Measurements from ENCODE around the gene CNPY2. TPM values are rescaled to one million over a fixed set of nuclear protein-coding genes. Genes with fewer than 3 reads are reported as not detected.

Gene CNPY2
- total and polyA plus RNA-seq, 2 of the 13 experiments (the other 11 are each of a cell fraction or from before 2014, with no cell fraction given) = 285 to 356 TPM

DNA sequence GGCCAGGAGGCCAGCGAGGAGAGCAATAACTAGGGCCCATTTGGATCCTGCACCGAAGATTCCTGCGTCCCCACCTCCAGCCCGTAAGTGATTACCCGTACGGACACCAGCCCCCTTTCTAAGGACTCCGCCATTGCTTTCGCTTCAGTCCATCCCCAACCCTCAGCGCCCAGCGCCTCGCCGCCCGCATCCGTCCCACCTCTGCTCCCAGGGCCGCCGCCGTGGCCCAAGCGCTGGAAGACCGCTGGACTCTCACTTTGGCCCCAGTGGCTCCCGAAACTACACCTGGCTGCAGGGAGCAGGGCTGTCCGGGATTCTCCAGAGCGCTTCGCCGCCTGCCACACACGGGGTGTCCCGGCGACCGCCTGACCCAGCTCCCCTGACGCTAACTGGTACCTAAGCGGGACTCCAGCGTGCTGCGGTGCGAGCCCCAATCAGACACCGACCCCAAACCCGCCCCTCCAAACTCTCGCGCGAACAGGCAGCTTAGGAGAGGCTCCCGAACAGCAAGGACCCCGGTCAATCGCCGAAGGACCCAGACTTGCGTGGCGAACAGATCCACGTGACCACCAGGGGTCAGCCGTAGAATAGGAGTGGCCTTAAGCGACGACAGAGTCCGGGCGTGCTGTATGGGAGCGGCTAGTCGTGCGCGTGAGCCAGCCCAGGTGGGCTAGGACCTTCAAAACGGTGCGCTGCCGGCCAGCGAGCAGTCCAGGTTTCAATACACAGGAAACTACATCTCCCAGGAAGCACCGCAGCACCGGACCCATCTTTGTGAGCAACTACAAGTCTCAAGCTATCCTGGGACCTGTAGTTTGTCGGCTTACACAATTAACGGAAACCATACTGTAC, at the start of gene CNPY2 (continued):
- TF ChIP-seq ZNF431 (CRISPR knock-in tag; IDR thresholded peaks at IDR 0.05; ENCODE audit: borderline replicate concordance, low read depth) (peak; percentile 50; the same call in 1 of the 2 replicates), EEA1 (CRISPR knock-in tag; IDR thresholded peaks at IDR 0.05; ENCODE audit: borderline replicate concordance) (peak; percentile 17; the same call in 1 of the 2 replicates), DNMT1 (CRISPR knock-in tag; IDR thresholded peaks at IDR 0.05) (no peak; the same call in 1 of the 2 replicates), TOPORS (CRISPR knock-in tag; IDR thresholded peaks at IDR 0.05) (no peak), PHF5A (CRISPR knock-in tag; IDR thresholded peaks at IDR 0.05; ENCODE audit: low read depth, unreplicated experiment) (no peak), KDM6A (CRISPR knock-in tag; IDR thresholded peaks at IDR 0.05; ENCODE audit: low read depth) (no peak), THYN1 (CRISPR knock-in tag; IDR thresholded peaks at IDR 0.05; ENCODE audit: borderline replicate concordance, low read depth) (no peak)
- TF ChIP-seq, protein P1, sequence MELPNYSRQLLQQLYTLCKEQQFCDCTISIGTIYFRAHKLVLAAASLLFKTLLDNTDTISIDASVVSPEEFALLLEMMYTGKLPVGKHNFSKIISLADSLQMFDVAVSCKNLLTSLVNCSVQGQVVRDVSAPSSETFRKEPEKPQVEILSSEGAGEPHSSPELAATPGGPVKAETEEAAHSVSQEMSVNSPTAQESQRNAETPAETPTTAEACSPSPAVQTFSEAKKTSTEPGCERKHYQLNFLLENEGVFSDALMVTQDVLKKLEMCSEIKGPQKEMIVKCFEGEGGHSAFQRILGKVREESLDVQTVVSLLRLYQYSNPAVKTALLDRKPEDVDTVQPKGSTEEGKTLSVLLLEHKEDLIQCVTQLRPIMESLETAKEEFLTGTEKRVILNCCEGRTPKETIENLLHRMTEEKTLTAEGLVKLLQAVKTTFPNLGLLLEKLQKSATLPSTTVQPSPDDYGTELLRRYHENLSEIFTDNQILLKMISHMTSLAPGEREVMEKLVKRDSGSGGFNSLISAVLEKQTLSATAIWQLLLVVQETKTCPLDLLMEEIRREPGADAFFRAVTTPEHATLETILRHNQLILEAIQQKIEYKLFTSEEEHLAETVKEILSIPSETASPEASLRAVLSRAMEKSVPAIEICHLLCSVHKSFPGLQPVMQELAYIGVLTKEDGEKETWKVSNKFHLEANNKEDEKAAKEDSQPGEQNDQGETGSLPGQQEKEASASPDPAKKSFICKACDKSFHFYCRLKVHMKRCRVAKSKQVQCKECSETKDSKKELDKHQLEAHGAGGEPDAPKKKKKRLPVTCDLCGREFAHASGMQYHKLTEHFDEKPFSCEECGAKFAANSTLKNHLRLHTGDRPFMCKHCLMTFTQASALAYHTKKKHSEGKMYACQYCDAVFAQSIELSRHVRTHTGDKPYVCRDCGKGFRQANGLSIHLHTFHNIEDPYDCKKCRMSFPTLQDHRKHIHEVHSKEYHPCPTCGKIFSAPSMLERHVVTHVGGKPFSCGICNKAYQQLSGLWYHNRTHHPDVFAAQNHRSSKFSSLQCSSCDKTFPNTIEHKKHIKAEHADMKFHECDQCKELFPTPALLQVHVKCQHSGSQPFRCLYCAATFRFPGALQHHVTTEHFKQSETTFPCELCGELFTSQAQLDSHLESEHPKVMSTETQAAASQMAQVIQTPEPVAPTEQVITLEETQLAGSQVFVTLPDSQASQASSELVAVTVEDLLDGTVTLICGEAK (IDR thresholded peaks at IDR 0.05) = no peak
- TF ChIP-seq, protein P1 (CRISPR knock-in tag; IDR thresholded peaks at IDR 0.05) = peak; percentile 1; the same call in 1 of the 2 replicates
- TF ChIP-seq, protein P2, sequence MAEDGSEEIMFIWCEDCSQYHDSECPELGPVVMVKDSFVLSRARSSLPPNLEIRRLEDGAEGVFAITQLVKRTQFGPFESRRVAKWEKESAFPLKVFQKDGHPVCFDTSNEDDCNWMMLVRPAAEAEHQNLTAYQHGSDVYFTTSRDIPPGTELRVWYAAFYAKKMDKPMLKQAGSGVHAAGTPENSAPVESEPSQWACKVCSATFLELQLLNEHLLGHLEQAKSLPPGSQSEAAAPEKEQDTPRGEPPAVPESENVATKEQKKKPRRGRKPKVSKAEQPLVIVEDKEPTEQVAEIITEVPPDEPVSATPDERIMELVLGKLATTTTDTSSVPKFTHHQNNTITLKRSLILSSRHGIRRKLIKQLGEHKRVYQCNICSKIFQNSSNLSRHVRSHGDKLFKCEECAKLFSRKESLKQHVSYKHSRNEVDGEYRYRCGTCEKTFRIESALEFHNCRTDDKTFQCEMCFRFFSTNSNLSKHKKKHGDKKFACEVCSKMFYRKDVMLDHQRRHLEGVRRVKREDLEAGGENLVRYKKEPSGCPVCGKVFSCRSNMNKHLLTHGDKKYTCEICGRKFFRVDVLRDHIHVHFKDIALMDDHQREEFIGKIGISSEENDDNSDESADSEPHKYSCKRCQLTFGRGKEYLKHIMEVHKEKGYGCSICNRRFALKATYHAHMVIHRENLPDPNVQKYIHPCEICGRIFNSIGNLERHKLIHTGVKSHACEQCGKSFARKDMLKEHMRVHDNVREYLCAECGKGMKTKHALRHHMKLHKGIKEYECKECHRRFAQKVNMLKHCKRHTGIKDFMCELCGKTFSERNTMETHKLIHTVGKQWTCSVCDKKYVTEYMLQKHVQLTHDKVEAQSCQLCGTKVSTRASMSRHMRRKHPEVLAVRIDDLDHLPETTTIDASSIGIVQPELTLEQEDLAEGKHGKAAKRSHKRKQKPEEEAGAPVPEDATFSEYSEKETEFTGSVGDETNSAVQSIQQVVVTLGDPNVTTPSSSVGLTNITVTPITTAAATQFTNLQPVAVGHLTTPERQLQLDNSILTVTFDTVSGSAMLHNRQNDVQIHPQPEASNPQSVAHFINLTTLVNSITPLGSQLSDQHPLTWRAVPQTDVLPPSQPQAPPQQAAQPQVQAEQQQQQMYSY (CRISPR knock-in tag; IDR thresholded peaks at IDR 0.05) = peak; percentile 73
- TF ChIP-seq, protein P3, sequence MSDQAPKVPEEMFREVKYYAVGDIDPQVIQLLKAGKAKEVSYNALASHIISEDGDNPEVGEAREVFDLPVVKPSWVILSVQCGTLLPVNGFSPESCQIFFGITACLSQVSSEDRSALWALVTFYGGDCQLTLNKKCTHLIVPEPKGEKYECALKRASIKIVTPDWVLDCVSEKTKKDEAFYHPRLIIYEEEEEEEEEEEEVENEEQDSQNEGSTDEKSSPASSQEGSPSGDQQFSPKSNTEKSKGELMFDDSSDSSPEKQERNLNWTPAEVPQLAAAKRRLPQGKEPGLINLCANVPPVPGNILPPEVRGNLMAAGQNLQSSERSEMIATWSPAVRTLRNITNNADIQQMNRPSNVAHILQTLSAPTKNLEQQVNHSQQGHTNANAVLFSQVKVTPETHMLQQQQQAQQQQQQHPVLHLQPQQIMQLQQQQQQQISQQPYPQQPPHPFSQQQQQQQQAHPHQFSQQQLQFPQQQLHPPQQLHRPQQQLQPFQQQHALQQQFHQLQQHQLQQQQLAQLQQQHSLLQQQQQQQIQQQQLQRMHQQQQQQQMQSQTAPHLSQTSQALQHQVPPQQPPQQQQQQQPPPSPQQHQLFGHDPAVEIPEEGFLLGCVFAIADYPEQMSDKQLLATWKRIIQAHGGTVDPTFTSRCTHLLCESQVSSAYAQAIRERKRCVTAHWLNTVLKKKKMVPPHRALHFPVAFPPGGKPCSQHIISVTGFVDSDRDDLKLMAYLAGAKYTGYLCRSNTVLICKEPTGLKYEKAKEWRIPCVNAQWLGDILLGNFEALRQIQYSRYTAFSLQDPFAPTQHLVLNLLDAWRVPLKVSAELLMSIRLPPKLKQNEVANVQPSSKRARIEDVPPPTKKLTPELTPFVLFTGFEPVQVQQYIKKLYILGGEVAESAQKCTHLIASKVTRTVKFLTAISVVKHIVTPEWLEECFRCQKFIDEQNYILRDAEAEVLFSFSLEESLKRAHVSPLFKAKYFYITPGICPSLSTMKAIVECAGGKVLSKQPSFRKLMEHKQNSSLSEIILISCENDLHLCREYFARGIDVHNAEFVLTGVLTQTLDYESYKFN (CRISPR knock-in tag; conservative IDR thresholded peaks at IDR 0.05) = peak; percentile 60

Measured in HepG2 (cell line).